Astrocyte (in vitro differentiated cells and primary cell): Measurements from ENCODE around the gene KCNH8. TPM values are rescaled to one million over a fixed set of nuclear protein-coding genes. Genes with fewer than 3 reads are reported as not detected.

ENCODE experiments used
- DNase-seq: peaks from one replicate; pipeline ENCODE4 v3.0.0-alpha.2; 2010; ENCODE audit warnings: low read depth
- FAIRE-seq: peaks from 2 replicates; lab custom pipeline; 2011; peaks lifted over from hg19 to GRCh38; lab: Jason Lieb, UNC
- H2AFZ ChIP-seq: 2 replicates; pipeline ENCODE4 v1.6.0; 2012; ENCODE audit warnings: low read depth, low read length, inconsistent platforms
- H3K27ac ChIP-seq: 2 replicates; pipeline ENCODE4 v1.5.1; 2011; ENCODE audit warnings: low read depth, low read length, inconsistent platforms
- H3K27me3 ChIP-seq: 2 replicates; pipeline ENCODE4 v1.6.0; 2011; ENCODE audit warnings: low read length, inconsistent platforms; ENCODE audit not compliant: insufficient read depth
- H3K36me3 ChIP-seq: 2 replicates; pipeline ENCODE4 v1.5.1; 2011; ENCODE audit warnings: low read length, inconsistent platforms; ENCODE audit not compliant: insufficient read depth
- H3K4me1 ChIP-seq: 2 replicates; pipeline ENCODE4 v1.5.1; 2011; ENCODE audit warnings: low read length, inconsistent platforms; ENCODE audit not compliant: insufficient read depth
- H3K4me2 ChIP-seq: 2 replicates; pipeline ENCODE4 v1.6.0; 2012; ENCODE audit warnings: low read length, inconsistent platforms
- H3K4me3 ChIP-seq: 2 replicates; pipeline ENCODE4 v1.5.1; 2011; ENCODE audit warnings: low read depth, mild to moderate bottlenecking, low read length, inconsistent platforms; ENCODE audit not compliant: insufficient read depth
- H3K79me2 ChIP-seq: 2 replicates; pipeline ENCODE4 v1.6.0; 2012; ENCODE audit warnings: mild to moderate bottlenecking, low read length, inconsistent platforms; ENCODE audit not compliant: insufficient read depth
- H3K9ac ChIP-seq: 2 replicates; pipeline ENCODE4 v1.6.0; 2012; ENCODE audit warnings: mild to moderate bottlenecking, low read length, inconsistent platforms
- H3K9me3 ChIP-seq: 2 replicates; pipeline ENCODE4 v1.5.1; 2012; ENCODE audit warnings: low read depth, mild to moderate bottlenecking, low read length, inconsistent platforms; ENCODE audit not compliant: insufficient read depth
- H4K20me1 ChIP-seq: 2 replicates; pipeline ENCODE4 v1.6.0; 2012; ENCODE audit warnings: low read length, inconsistent platforms; ENCODE audit not compliant: insufficient read depth
- H3K27ac Mint-ChIP-seq: one replicate; pipeline ENCODE4 v1.8.0; 2021; ENCODE audit warnings: mild to moderate bottlenecking, mixed read lengths; ENCODE audit not compliant: unreplicated experiment
- H3K27me3 Mint-ChIP-seq: one replicate; pipeline ENCODE4 v1.8.0; 2021; ENCODE audit warnings: low read depth, mixed read lengths; ENCODE audit not compliant: unreplicated experiment
- H3K36me3 Mint-ChIP-seq: one replicate; pipeline ENCODE4 v1.8.0; 2021; ENCODE audit warnings: low read depth, mixed read lengths; ENCODE audit not compliant: unreplicated experiment
- H3K4me1 Mint-ChIP-seq: one replicate; pipeline ENCODE4 v1.8.0; 2021; ENCODE audit warnings: low read depth, mixed read lengths; ENCODE audit not compliant: unreplicated experiment
- H3K4me3 Mint-ChIP-seq: one replicate; pipeline ENCODE4 v1.8.0; 2021; ENCODE audit warnings: mild to moderate bottlenecking, moderate library complexity, mixed read lengths; ENCODE audit not compliant: unreplicated experiment
- H3K9me3 Mint-ChIP-seq: one replicate; pipeline ENCODE4 v1.8.0; 2021; ENCODE audit warnings: mild to moderate bottlenecking, mixed read lengths; ENCODE audit not compliant: unreplicated experiment
- CTCF ChIP-seq: IDR thresholded peaks from 2 replicates; pipeline ENCODE4 v1.5.1; 2011; ENCODE audit warnings: low read depth, mild to moderate bottlenecking, inconsistent platforms, low read length, moderate library complexity; ENCODE audit not compliant: insufficient read depth
- EZH2 ChIP-seq: IDR thresholded peaks from 2 replicates; pipeline ENCODE4 v1.6.1; 2012; ENCODE audit warnings: mild to moderate bottlenecking, low read length, inconsistent platforms; ENCODE audit not compliant: insufficient read depth
- total RNA-seq: library from RNA; stranded (reverse); gene quantifications from 2 replicates; pipeline ENCODE4 v1.2.1, GENCODE V29; 2021

The KCNH8 gene
- total RNA-seq, 1 donor from 2014 or later = 0.45 TPM

- Histone ChIP-seq H3K27me3 (no peaks in the 10 kb centered on the region), H3K4me1 (no peaks in the 10 kb centered on the region), H2AFZ (no peak overlapping the region), H3K36me3 (no peaks in the 10 kb centered on the region), H3K79me2 (no peaks in the 10 kb centered on the region), H3K9me3 (peaks cover 3% of the 10 kb centered on the region), H3K4me3 (no peak overlapping the region), H3K27ac (no peak overlapping the region), H4K20me1 (no peaks in the 10 kb centered on the region), H3K9ac (no peak overlapping the region), H3K4me2 (no peak overlapping the region)
- TF ChIP-seq EZH2 (no peak), CTCF (no peak)
- Mint-ChIP-seq H3K27ac (no peak overlapping the region), H3K4me1 (no peaks in the 10 kb centered on the region), H3K9me3 (no peaks in the 10 kb centered on the region), H3K27me3 (no peaks in the 10 kb centered on the region), H3K36me3 (no peaks in the 10 kb centered on the region), H3K4me3 (no peak overlapping the region)
- DNase-seq = no peak
- no peak for FAIRE-seq
Observed at GRCh38 chr3:19540464-19540863, 392.2 kb downstream of the KCNH8 start.

- Mint-ChIP-seq H3K9me3 (no peaks in the 10 kb centered on the region), H3K27ac (no peak overlapping the region), H3K36me3 (no peaks in the 10 kb centered on the region), H3K4me3 (no peak overlapping the region), H3K4me1 (no peaks in the 10 kb centered on the region), H3K27me3 (no peaks in the 10 kb centered on the region)
- FAIRE-seq = no peak
- Histone ChIP-seq H3K27ac (no peak overlapping the region), H3K36me3 (no peaks in the 10 kb centered on the region), H3K79me2 (no peaks in the 10 kb centered on the region), H4K20me1 (no peaks in the 10 kb centered on the region), H2AFZ (no peak overlapping the region), H3K9ac (no peak overlapping the region), H3K4me1 (no peaks in the 10 kb centered on the region), H3K27me3 (no peaks in the 10 kb centered on the region), H3K9me3 (peaks cover 3% of the 10 kb centered on the region), H3K4me3 (no peak overlapping the region), H3K4me2 (no peak overlapping the region)
- no peak for DNase-seq
- TF ChIP-seq EZH2 = no peak
- no peak for TF ChIP-seq CTCF
Observed at GRCh38 chr3:19541284-19541683, 393.0 kb downstream of the KCNH8 start.

- Histone ChIP-seq H4K20me1 (no peaks in the 10 kb centered on the region), H3K4me1 (no peaks in the 10 kb centered on the region), H3K9ac (no peak overlapping the region), H3K27me3 (no peaks in the 10 kb centered on the region), H3K4me3 (no peak overlapping the region), H3K27ac (no peak overlapping the region), H3K79me2 (no peaks in the 10 kb centered on the region), H3K4me2 (no peak overlapping the region), H2AFZ (no peak overlapping the region), H3K9me3 (no peaks in the 10 kb centered on the region), H3K36me3 (no peaks in the 10 kb centered on the region)
- TF ChIP-seq CTCF (no peak), EZH2 (no peak)
- Mint-ChIP-seq H3K27ac (no peak overlapping the region), H3K4me3 (no peak overlapping the region), H3K36me3 (no peaks in the 10 kb centered on the region), H3K9me3 (no peaks in the 10 kb centered on the region), H3K27me3 (no peaks in the 10 kb centered on the region), H3K4me1 (no peaks in the 10 kb centered on the region)
- no peak for FAIRE-seq
- no peak for DNase-seq
Observed at GRCh38 chr3:19543212-19543841, 395.0 kb downstream of the KCNH8 start.
